Kidney epithelial cell (primary cell): ENCODE data around the gene DIAPH3. TPM values are rescaled to one million over a fixed set of nuclear protein-coding genes. Genes with fewer than 3 reads are reported as not detected.

Experiments used
- DNase-seq: peaks from one replicate; pipeline ENCODE4 v3.0.0-alpha.2; 2010; ENCODE audit warnings: low read depth
- H3K27me3 ChIP-seq: 2 replicates; pipeline ENCODE4 v1.6.0; 2011; ENCODE audit warnings: low read length; ENCODE audit not compliant: control insufficient read depth, insufficient read depth
- H3K36me3 ChIP-seq: 2 replicates; pipeline ENCODE4 v1.5.1; 2011; ENCODE audit warnings: low read length; ENCODE audit not compliant: control insufficient read depth, insufficient read depth
- H3K4me3 ChIP-seq: 2 replicates; pipeline ENCODE4 v1.5.1; 2011; ENCODE audit warnings: low read depth, mild to moderate bottlenecking, control low read depth, low read length
- CTCF ChIP-seq: IDR thresholded peaks from 2 replicates; pipeline ENCODE4 v1.5.1; 2011; ENCODE audit warnings: mild to moderate bottlenecking, moderate library complexity, low read length, control low read depth, inconsistent platforms; ENCODE audit not compliant: insufficient read depth, poor library complexity, severe bottlenecking
- total RNA-seq: library from RNA; depleted of rRNA; stranded (reverse); fragments of >200 nt; gene quantifications from 2 replicates; pipeline ENCODE4 v1.2.3, GENCODE V29; 2015

DIAPH3 gene
- total RNA-seq, 1 donor from 2014 or later = 7.5 TPM

DNA sequence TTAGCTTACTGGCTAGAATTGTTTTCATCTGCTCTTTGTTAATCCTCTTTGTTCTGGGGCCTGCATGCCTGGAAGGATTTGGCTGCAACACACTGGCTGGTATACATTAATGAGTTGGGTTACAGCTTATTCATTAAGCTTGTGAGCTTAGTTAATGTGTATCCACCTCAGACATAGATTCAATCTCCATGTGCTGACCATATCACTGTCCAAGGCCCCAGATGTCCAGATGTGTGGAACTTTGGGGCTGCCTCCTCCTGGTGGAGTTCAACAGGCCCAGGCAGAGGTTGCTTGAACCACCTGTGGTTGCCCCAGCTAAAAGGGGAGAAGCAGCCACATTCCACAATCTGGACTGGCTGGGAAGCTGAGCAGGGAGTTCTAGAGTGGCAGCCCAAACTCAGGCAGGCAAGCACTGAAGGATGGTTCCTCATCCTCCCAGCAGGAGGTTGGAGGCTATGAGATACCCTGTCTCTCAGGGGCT is 5.4 kb downstream of the DIAPH3 start:
- H3K36me3 ChIP-seq = peaks cover 1% of the 10 kb centered on the region
- peak; percentile 59 for DNase-seq
- H3K27me3 ChIP-seq = no peaks in the 10 kb centered on the region
- no peak overlapping the region for H3K4me3 ChIP-seq
- no peak for TF ChIP-seq CTCF

GRCh38 chr13:60155978-60156377 is 7.8 kb downstream of the DIAPH3 start:
- DNase-seq = no peak
- no peak overlapping the region for H3K4me3 ChIP-seq

DNA sequence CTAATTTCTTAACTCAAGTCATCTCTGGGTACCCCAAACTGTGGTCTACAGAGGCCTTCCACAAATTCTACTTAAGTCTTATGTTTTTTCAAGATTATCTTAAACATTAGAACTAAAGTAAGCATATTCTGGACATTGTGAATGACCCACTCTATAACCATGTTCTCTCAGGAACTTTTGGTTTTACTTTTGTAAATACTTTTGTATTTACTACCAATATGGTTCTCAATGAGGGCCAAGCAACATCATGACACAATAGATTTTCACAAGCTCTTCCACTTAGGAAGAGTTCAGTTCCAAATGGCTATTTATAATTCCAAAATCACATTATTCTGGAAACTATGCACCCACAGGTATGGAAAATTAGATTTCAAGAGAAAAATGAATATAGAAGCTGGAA is 10.8 kb downstream of the DIAPH3 start:
- no peak for DNase-seq

More at GRCh38 chr13:60155978-60156377, 7.8 kb downstream of the DIAPH3 start:
- TF ChIP-seq CTCF = no peak
- H3K36me3 ChIP-seq = peaks cover 1% of the 10 kb centered on the region
- H3K27me3 ChIP-seq = no peaks in the 10 kb centered on the region

DNA sequence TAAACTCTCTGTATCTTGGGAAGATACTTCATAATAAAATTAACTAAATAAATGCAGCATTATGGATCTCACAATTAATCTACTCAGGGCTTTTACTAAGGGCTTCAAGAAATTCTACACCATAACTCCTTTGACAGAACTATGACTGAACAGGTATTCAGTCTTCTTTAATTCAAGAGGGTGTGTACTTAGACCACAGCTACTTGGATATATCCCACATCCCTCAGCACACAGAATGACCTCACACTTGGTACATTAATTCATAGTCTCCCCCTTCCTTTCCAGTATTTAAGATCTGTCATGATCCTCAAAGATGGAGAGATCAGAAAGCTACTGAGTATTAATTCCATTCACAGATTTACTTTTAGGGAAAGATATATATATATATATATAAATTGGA is 11.6 kb downstream of the DIAPH3 start:
- H3K36me3 ChIP-seq = peaks cover under 1% of the 10 kb centered on the region
- no peak for TF ChIP-seq CTCF
- no peak overlapping the region for H3K4me3 ChIP-seq
- no peak for DNase-seq
- H3K27me3 ChIP-seq = no peaks in the 10 kb centered on the region

More for the DNA sequence above, 10.8 kb downstream of the DIAPH3 start:
- TF ChIP-seq CTCF = no peak
- H3K4me3 ChIP-seq = no peak overlapping the region
- H3K36me3 ChIP-seq = peaks cover 1% of the 10 kb centered on the region
- H3K27me3 ChIP-seq = no peaks in the 10 kb centered on the region

GRCh38 chr13:60150538-60150937 is 13.2 kb downstream of the DIAPH3 start:
- H3K36me3 ChIP-seq = no peaks in the 10 kb centered on the region
- H3K4me3 ChIP-seq = no peak overlapping the region
- no peak for TF ChIP-seq CTCF
- no peaks in the 10 kb centered on the region for H3K27me3 ChIP-seq
- DNase-seq = no peak

DNA sequence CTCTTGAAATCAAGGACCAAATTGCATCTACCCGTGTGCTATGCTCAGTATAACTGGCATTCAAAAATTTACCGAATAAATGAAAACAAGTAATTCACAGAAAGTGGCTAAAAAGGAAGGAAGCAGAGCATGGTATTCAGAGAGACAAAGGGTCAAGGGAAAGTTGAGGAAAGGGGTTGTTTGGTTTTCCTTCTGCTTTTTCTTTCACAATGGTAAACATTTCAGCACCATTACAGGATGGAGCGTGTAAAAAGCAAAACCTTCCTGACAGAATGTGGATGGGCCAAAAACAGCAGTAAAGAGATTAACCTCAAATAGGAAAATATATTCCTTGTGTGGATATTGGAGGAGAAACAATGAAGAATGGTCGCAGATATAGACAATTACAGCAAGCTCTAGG is 14.8 kb downstream of the DIAPH3 start:
- no peak for TF ChIP-seq CTCF

More for the DNA sequence above, 14.8 kb downstream of the DIAPH3 start:
- DNase-seq = no peak
- H3K4me3 ChIP-seq = no peak overlapping the region
- no peaks in the 10 kb centered on the region for H3K27me3 ChIP-seq
- no peaks in the 10 kb centered on the region for H3K36me3 ChIP-seq
